ENCODE measurements around the gene KIR3DL3.
"Not testable (repeated sequence)": the region's sequence is repeated elsewhere in the genome, so short reads cannot be mapped to it uniquely, and the experiment has no call there.

KIR3DL3 gene

DNA sequence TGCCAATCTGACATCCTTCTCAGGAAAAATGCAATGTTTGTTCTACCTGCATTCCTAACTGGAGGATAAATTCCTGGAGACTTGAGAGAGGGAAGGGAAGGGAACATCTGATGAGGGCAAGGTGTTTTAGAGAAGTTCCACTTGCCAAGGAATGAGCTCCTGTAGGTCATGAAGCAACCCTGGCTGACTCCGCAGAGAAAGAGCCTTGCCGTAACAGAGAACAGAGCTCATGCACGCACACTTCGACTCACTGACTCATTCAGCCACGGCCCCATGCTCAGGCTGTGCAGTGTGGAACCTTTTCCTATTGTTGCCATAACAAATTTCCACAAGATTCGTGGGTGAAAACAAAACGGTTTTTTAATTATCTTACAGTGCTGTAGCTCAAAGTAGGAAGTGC is 54.7 kb downstream of the KIR3DL3 start:
- ATAC-seq, DNase-seq: not testable (repeated sequence)

DNA sequence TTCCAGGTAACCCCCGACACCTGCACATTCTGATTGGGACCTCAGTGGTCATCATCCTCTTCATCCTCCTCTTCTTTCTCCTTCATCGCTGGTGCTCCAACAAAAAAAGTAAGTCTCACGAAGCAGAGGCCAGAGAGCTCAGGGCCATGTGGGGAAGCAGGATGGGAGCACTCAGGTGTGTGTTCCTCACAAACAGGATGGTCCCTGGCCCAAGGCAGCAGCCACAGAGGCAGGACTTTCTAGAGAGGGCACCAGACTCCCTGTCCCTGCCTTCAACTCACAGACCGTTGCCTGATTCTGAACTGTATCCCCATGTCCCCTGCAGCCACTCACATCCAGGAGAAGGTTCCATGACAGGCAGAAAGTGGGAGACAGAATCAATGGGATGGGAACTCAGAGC is 58.7 kb downstream of the KIR3DL3 start:
- not testable (repeated sequence) for DNase-seq, ATAC-seq

Data from stimulated activated naive CD8-positive, alpha-beta T cell treated with anti-CD3 and anti-CD28 coated beads, Interleukin-15, Interleukin-2, amounts not matched to agents 100 U/mL and 50 U/mL, for 24 hours (primary cell).